ENCODE measurements around the gene CCT8L2.
"Not testable (repeated sequence)": the region's sequence is repeated elsewhere in the genome, so short reads cannot be mapped to it uniquely, and the experiment has no call there.

CCT8L2 gene

DNA sequence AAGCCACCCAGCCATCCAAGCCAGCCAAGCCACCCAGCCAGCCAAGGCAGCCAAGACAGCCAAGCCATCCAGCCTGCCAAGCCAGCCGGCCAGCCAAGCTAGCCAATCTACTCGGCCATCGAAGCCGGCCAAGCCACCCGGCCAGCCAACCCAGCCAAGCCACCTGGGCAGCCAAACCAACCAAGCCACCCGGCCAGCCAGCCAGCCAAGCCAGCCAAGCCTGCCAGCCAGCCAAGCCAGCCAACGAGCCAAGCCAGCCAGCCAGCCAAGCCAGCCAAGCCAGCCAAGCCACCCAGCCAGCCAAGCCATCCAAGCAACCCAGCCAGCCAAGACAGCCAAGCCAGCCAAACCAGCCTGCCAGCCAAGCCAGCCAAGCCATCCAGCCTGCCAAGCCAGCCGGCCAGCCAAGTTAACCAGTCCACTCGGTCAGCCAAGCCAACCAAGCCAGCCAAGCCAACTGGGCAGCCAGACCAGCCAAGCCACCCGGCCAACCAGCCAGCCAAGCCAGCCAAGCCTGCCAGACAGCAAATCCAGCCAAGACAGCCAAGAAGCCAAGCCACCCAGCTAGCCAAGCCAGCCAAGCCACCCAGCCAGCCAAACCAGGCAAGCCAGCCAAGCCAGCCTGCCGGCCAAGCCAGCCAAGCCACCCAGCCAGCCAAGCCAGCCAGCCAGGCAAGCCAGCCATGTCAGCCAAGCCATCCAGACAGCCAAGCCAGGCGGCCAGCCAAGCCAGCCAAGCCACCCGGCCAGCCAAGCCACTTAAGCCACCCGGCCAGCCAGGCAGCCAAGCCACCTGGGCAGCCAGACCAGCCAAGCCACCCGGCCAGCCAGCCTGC is 26.8 kb downstream of the CCT8L2 start:
- not testable (repeated sequence) for H3K27me3 Mint-ChIP-seq, H3K9me3 Mint-ChIP-seq, H3K36me3 Mint-ChIP-seq, H3K27ac Mint-ChIP-seq, H3K4me3 Mint-ChIP-seq, H3K4me1 Mint-ChIP-seq

- H3K27ac Mint-ChIP-seq, H3K4me1 Mint-ChIP-seq: not testable (repeated sequence)
Observed at GRCh38 chr22:16564837-16565584, 27.6 kb downstream of the CCT8L2 start.

DNA sequence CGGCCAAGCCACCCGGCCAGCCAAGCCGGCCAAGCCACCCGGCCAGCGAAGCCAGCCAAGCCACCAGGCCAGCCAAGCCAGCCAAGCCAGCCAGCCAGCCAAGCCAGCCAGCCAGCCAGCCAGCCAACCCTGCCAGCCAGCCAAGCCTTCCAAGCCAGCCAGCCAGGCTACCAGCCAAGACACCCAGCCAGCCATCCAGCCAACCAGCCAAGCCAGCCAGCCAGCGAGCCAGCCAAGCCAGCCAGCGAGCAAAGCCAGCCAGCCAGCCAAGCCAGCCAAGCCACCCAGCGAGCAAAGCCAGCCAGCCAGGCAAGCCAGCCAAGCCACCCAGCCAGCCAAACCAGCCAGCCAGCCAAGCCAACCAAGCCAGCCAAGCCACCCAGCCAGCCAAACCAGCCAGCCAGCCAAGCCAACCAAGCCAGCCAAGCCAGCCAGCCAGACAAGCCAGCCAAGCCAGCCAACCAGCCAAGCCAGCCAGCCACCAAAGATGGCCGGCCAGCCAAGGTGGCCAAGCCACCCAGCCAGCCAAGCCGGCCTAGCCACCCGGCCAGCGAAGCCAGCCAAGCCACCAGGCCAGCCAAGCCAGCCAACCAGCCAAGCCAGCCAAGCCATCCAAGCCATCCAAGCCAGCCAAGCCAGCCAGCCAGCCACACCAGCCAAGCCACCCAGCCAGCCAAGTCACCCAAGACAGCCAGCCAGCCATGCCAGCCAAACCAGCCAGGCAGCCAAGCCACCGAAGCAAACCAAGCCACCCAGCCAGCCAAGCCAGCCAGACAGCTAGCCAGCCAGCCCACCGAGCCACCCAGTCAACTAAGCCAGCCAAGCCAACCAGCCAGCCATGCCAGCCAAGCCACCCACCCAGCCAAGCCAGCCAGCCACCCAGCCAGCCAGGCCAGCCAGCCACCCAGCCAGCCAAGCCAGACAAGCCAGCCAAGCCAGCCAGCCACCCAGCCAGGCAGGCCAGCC is 28.8 kb downstream of the CCT8L2 start:
- Mint-ChIP-seq H3K9me3 (no peaks in the 10 kb centered on the region), H3K36me3 (no peaks in the 10 kb centered on the region), H3K27me3 (no peaks in the 10 kb centered on the region), H3K4me3 (no peak overlapping the region), H3K27ac (no peak overlapping the region), H3K4me1 (no peaks in the 10 kb centered on the region)

More at GRCh38 chr22:16564837-16565584, 27.6 kb downstream of the CCT8L2 start:
- H3K4me3 Mint-ChIP-seq, H3K9me3 Mint-ChIP-seq, H3K27me3 Mint-ChIP-seq, H3K36me3 Mint-ChIP-seq: not testable (repeated sequence)

- Mint-ChIP-seq H3K9me3 (no peaks in the 10 kb centered on the region), H3K36me3 (no peaks in the 10 kb centered on the region), H3K4me3 (no peak overlapping the region), H3K27me3 (no peaks in the 10 kb centered on the region), H3K4me1 (no peaks in the 10 kb centered on the region), H3K27ac (no peak overlapping the region)
Observed at GRCh38 chr22:16562711-16563554, 29.7 kb downstream of the CCT8L2 start.

DNA sequence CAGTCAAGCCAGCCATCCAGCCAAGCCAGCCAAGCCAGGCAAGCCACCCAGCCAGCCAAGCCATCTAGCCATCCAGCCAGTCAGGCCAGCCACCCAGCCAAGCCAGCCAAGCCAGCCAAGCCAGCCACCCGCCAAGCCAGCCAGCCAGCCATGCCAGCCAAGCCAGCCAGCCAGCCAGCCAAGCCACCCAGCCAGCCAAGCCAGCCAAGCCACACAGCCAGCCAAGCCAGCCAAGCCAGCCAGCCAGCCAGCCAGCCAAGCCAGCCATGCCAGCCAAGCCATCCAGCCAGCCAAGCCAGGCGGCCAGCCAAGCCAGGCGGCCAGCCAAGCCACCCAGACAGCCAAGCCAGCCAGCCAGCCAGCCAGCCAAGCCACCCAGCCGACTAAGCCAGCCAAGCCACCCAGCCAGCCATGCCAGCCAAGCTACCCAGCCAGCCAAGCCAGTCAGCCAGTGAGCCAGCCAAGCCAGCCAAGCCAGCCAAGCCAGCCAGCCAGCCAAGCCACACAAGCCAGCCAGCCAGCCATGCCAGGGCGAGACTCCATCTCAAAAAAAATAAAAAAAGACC is 31.4 kb downstream of the CCT8L2 start:
- not testable (repeated sequence) for H3K36me3 Mint-ChIP-seq, H3K4me1 Mint-ChIP-seq, H3K4me3 Mint-ChIP-seq, H3K27ac Mint-ChIP-seq, H3K9me3 Mint-ChIP-seq, H3K27me3 Mint-ChIP-seq

DNA sequence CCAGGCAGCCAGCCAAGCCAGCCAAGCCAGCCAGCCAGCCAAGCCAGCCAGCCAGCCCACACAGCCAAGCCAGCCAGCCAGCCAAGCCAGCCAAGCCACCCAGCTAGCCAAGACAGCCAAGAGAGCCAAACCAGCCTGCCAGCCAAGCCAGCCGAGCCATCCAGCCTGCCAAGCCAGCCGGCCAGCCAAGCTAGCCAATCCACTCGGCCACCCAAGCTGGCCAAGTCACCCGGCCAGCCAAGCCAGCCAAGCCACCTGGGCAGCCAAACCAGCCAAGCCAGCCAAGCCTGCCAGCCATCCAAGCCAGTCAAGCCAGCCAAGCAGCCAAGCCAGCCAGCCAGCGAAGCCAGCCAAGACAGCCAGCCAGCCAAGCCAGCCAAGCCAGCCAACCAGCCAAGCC is 32.0 kb downstream of the CCT8L2 start:
- not testable (repeated sequence) for H3K27me3 Mint-ChIP-seq

DNA sequence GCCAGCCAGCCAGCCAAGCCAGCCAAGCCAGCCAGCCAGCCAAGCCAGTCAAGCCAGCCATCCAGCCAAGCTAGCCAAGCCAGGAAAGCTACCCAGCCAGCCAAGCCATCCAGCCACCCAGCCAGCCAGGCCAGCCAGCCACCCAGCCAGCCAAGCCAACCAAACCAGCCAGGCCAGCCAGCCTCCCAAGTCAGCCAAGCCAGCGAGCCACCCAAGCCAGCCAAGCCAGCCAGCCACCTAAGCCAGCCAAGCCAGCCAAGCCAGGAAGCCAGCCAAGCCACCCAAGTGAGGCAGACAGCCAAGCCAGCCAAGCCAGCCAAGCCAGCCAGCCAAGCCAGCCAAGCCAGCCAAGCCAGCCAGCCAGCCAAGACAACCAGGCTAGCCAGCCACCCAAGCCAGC is 32.6 kb downstream of the CCT8L2 start:
- not testable (repeated sequence) for H3K27me3 Mint-ChIP-seq, H3K9me3 Mint-ChIP-seq, H3K36me3 Mint-ChIP-seq, H3K27ac Mint-ChIP-seq, H3K4me1 Mint-ChIP-seq, H3K4me3 Mint-ChIP-seq

More for the DNA sequence above, 32.0 kb downstream of the CCT8L2 start:
- not testable (repeated sequence) for H3K9me3 Mint-ChIP-seq, H3K27ac Mint-ChIP-seq, H3K4me1 Mint-ChIP-seq, H3K4me3 Mint-ChIP-seq, H3K36me3 Mint-ChIP-seq

DNA sequence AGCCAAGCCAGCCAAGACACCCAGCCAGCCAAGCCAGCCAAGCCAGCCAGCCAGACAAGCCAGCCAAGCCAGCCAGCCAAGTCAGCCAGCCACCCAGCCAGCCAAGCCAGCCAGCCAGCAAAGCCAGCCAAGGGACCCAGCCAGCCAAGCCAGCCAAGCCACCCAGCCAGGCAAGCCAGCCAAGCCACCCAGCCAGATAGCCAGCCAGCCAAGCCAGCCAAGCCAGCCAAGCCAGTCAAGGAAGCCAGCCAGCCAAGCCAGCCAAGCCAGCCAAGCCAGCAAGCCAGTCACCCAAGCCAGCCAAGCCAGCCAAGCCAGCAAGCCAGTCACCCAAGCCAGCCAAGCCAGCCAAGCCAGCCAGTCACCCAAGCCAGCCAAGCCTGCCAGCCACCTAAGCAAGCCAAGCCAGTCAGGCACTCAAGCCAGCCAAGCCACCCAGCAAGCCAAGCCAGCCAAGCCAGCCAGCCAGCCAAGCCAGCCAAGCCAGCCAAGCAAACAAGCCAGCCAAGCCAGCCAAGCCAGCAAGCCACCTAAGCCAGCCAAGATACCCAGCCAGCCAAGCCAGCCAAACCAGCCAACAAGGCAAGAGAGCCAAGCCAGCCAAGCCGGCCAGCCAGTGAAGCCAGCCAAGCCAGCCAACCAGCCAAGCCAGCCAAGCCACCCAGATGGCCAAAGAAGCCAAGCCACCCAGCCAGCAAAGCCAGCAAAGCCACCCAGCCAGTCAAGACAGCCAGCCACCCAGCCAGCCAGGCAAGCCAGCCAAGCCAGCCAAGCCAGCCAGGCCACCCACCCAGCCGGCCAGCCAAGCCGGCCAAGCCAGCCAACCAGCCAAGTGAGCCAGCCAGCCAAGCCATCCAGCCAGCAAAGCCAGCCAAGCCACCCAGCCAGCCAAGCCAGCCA is 33.3 kb downstream of the CCT8L2 start:
- H3K9me3 Mint-ChIP-seq, result no peaks in the 10 kb centered on the region
- H3K36me3 Mint-ChIP-seq, result no peaks in the 10 kb centered on the region
- no peak overlapping the region for H3K27ac Mint-ChIP-seq
- H3K27me3 Mint-ChIP-seq, result no peaks in the 10 kb centered on the region
- H3K4me1 Mint-ChIP-seq, result no peaks in the 10 kb centered on the region
- H3K4me3 Mint-ChIP-seq, result no peak overlapping the region

- not testable (repeated sequence) for H3K9me3 Mint-ChIP-seq, H3K4me3 Mint-ChIP-seq, H3K27ac Mint-ChIP-seq, H3K27me3 Mint-ChIP-seq, H3K36me3 Mint-ChIP-seq, H3K4me1 Mint-ChIP-seq
Observed at GRCh38 chr22:16558376-16558945, 34.1 kb downstream of the CCT8L2 start.

DNA sequence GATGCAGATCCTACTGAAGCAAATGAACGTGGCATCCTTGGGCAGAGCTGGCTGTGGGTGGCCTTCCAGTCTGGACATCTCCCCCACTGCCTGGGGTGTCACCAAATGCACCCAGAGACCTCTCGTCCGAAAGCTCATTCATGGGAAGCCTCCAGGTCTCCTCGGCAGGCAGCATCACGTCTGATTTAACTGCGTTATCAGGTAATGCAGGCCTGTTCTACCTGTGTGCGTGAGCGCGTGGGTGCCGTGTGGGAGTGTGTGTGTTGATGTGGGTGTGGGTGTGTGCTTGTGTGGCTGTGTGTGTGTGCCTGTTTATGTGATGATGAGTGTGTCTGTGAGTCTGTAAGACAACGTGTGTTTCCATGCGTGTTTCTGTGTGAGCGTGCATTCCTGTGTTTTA is 35.1 kb downstream of the CCT8L2 start:
- not testable (repeated sequence) for H3K27ac Mint-ChIP-seq, H3K36me3 Mint-ChIP-seq, H3K27me3 Mint-ChIP-seq, H3K4me1 Mint-ChIP-seq, H3K9me3 Mint-ChIP-seq, H3K4me3 Mint-ChIP-seq

GRCh38 chr22:16555077-16555994 is 37.3 kb downstream of the CCT8L2 start:
- not testable (repeated sequence) for H3K27ac Mint-ChIP-seq, H3K9me3 Mint-ChIP-seq, H3K4me1 Mint-ChIP-seq, H3K4me3 Mint-ChIP-seq, H3K27me3 Mint-ChIP-seq, H3K36me3 Mint-ChIP-seq

- H3K9me3 Mint-ChIP-seq, H3K27ac Mint-ChIP-seq, H3K36me3 Mint-ChIP-seq, H3K27me3 Mint-ChIP-seq, H3K4me1 Mint-ChIP-seq, H3K4me3 Mint-ChIP-seq: not testable (repeated sequence)
Observed at GRCh38 chr22:16543310-16543709, 49.3 kb downstream of the CCT8L2 start.
